ENCODE data around the gene B3GALNT2. TPM values are rescaled to one million over a fixed set of nuclear protein-coding genes. Genes with fewer than 3 reads are reported as not detected.
"Not testable (repeated sequence)": the region's sequence is repeated elsewhere in the genome, so short reads cannot be mapped to it uniquely, and the experiment has no call there.

The B3GALNT2 gene
- polyA plus RNA-seq, 2 donors, result 3.7 to 7.0 TPM

- WGBS, 2 donors, result 82 to 86% methylated on average over 5 of the region's 5 CpGs
- Histone ChIP-seq H3K27me3 (ENCODE audit: control insufficient read depth in 1 of 2, insufficient read depth in 2 of 2, low read length in 2 of 2) (no peaks in the 10 kb centered on the region), H3K9me3 (ENCODE audit: control insufficient read depth in 2 of 2, insufficient read depth in 1 of 2, low read depth in 1 of 2, low read length in 1 of 2) (no peaks in the 10 kb centered on the region), H3K4me3 (ENCODE audit: low read depth in 1 of 2, low read length in 2 of 2) (no peak overlapping the region), H3K27ac (ENCODE audit: low read depth in 2 of 2, low read length in 1 of 2) (no peak overlapping the region), H3K4me1 (ENCODE audit: control insufficient read depth in 2 of 2, insufficient read depth in 2 of 2, low read length in 1 of 2) (no peaks in the 10 kb centered on the region), H3K36me3 (ENCODE audit: control insufficient read depth in 2 of 2, insufficient read depth in 2 of 2, low read length in 1 of 2) (peaks cover 0 to 3% of the 10 kb centered on the region in 2 donors)
Measured at GRCh38 chr1:235460770-235461169, 43.5 kb downstream of the B3GALNT2 start.

DNA sequence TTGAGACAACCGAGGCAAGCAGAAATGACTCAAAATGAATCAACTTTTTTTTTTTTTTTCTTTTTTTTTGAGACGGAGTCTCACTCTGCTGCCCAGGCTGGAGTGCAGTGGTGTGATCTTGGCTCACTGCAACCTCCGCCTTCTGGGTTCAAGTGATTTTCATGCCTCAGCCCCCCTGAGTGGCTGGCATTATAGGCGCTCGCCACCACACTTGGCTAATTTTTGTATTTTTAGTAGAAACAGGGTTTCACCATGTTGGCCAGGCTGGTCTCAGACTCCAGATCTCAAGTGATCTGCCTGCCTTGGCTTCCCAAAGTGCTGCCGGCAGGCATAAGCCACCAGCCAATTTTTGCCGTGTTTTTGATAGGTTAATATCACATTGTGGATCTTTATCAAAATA is 46.4 kb downstream of the B3GALNT2 start:
- H3K36me3 ChIP-seq (ENCODE audit: control insufficient read depth in 2 of 2, insufficient read depth in 2 of 2, low read length in 1 of 2); H3K4me1 ChIP-seq (ENCODE audit: control insufficient read depth in 2 of 2, insufficient read depth in 2 of 2, low read length in 1 of 2); H3K4me3 ChIP-seq (ENCODE audit: low read depth in 1 of 2, low read length in 2 of 2); H3K9me3 ChIP-seq (ENCODE audit: control insufficient read depth in 2 of 2, insufficient read depth in 1 of 2, low read depth in 1 of 2, low read length in 1 of 2); H3K27me3 ChIP-seq (ENCODE audit: control insufficient read depth in 1 of 2, insufficient read depth in 2 of 2, low read length in 2 of 2); H3K27ac ChIP-seq (ENCODE audit: low read depth in 2 of 2, low read length in 1 of 2): not testable (repeated sequence)
- WGBS, 2 donors, result 93 to 94% methylated on average over 7 of the region's 7 CpGs

- Histone ChIP-seq H3K9me3 (ENCODE audit: control insufficient read depth in 2 of 2, insufficient read depth in 1 of 2, low read depth in 1 of 2, low read length in 1 of 2) (no peaks in the 10 kb centered on the region), H3K27ac (ENCODE audit: low read depth in 2 of 2, low read length in 1 of 2) (no peak overlapping the region), H3K27me3 (ENCODE audit: control insufficient read depth in 1 of 2, insufficient read depth in 2 of 2, low read length in 2 of 2) (no peaks in the 10 kb centered on the region), H3K4me3 (ENCODE audit: low read depth in 1 of 2, low read length in 2 of 2) (no peak overlapping the region), H3K36me3 (ENCODE audit: control insufficient read depth in 2 of 2, insufficient read depth in 2 of 2, low read length in 1 of 2) (peaks cover 3 to 4% of the 10 kb centered on the region in 2 donors), H3K4me1 (ENCODE audit: control insufficient read depth in 2 of 2, insufficient read depth in 2 of 2, low read length in 1 of 2) (no peaks in the 10 kb centered on the region)
- WGBS, 2 donors, result 51 to 55% methylated on average over 4 of the region's 4 CpGs
Measured at GRCh38 chr1:235455823-235456222, 48.4 kb downstream of the B3GALNT2 start.

DNA sequence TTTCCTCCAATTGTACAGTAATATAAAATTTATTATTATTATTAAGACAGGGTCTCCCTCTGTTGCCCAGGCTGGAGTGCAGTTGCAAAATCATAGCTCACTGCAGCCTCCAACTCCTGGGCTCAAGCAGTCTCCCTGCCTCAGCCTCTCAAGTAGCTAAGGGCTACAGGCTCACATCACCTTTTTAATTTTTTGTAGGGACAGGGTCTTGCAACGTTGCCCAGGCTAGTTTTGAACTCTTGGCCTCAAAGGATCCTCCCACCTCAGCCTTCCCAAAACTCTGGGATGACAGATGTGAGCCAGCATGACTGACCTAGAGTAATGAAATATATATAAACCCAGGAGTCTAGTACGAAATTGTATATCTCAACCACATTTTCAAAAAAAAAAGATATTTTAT is 49.2 kb downstream of the B3GALNT2 start:
- H3K36me3 ChIP-seq (ENCODE audit: control insufficient read depth in 2 of 2, insufficient read depth in 2 of 2, low read length in 1 of 2), result peaks cover 6 to 8% of the 10 kb centered on the region in 2 donors
- no peak overlapping the region for H3K27ac ChIP-seq (ENCODE audit: low read depth in 2 of 2, low read length in 1 of 2)
- no peaks in the 10 kb centered on the region for H3K9me3 ChIP-seq (ENCODE audit: control insufficient read depth in 2 of 2, insufficient read depth in 1 of 2, low read depth in 1 of 2, low read length in 1 of 2)
- 68 to 77% methylated on average over 2 of the region's 2 CpGs for WGBS, 2 donors
- H3K27me3 ChIP-seq (ENCODE audit: control insufficient read depth in 1 of 2, insufficient read depth in 2 of 2, low read length in 2 of 2), result no peaks in the 10 kb centered on the region
- no peaks in the 10 kb centered on the region for H3K4me1 ChIP-seq (ENCODE audit: control insufficient read depth in 2 of 2, insufficient read depth in 2 of 2, low read length in 1 of 2)
- H3K4me3 ChIP-seq (ENCODE audit: low read depth in 1 of 2, low read length in 2 of 2), result no peak overlapping the region

- no peaks in the 10 kb centered on the region for H3K9me3 ChIP-seq (ENCODE audit: control insufficient read depth in 2 of 2, insufficient read depth in 1 of 2, low read depth in 1 of 2, low read length in 1 of 2)
- H3K27ac ChIP-seq (ENCODE audit: low read depth in 2 of 2, low read length in 1 of 2), result no peak overlapping the region
- no peaks in the 10 kb centered on the region for H3K27me3 ChIP-seq (ENCODE audit: control insufficient read depth in 1 of 2, insufficient read depth in 2 of 2, low read length in 2 of 2)
- no peak overlapping the region for H3K4me3 ChIP-seq (ENCODE audit: low read depth in 1 of 2, low read length in 2 of 2)
- H3K36me3 ChIP-seq (ENCODE audit: control insufficient read depth in 2 of 2, insufficient read depth in 2 of 2, low read length in 1 of 2), result peaks cover 6 to 10% of the 10 kb centered on the region in 2 donors
- 96 to 97% methylated on average over 8 of the region's 8 CpGs for WGBS, 2 donors
- H3K4me1 ChIP-seq (ENCODE audit: control insufficient read depth in 2 of 2, insufficient read depth in 2 of 2, low read length in 1 of 2), result no peaks in the 10 kb centered on the region
Measured at GRCh38 chr1:235454021-235454420, 50.2 kb downstream of the B3GALNT2 start.

GRCh38 chr1:235450886-235451483 is 53.3 kb downstream of the B3GALNT2 start:
- no peak overlapping the region for H3K4me3 ChIP-seq (ENCODE audit: low read depth in 1 of 2, low read length in 2 of 2)
- no peaks in the 10 kb centered on the region for H3K4me1 ChIP-seq (ENCODE audit: control insufficient read depth in 2 of 2, insufficient read depth in 2 of 2, low read length in 1 of 2)
- no peaks in the 10 kb centered on the region for H3K27me3 ChIP-seq (ENCODE audit: control insufficient read depth in 1 of 2, insufficient read depth in 2 of 2, low read length in 2 of 2)
- no peak overlapping the region for H3K27ac ChIP-seq (ENCODE audit: low read depth in 2 of 2, low read length in 1 of 2)
- 58 to 71% methylated on average over 2 of the region's 2 CpGs for WGBS, 2 donors
- H3K9me3 ChIP-seq (ENCODE audit: control insufficient read depth in 2 of 2, insufficient read depth in 1 of 2, low read depth in 1 of 2, low read length in 1 of 2), result no peaks in the 10 kb centered on the region
- H3K36me3 ChIP-seq (ENCODE audit: control insufficient read depth in 2 of 2, insufficient read depth in 2 of 2, low read length in 1 of 2), result peaks cover 3 to 10% of the 10 kb centered on the region in 2 donors

GRCh38 chr1:235450433-235450832 is 53.8 kb downstream of the B3GALNT2 start:
- H3K27ac ChIP-seq (ENCODE audit: low read depth in 2 of 2, low read length in 1 of 2), result no peak overlapping the region
- 76 to 83% methylated on average over 5 of the region's 5 CpGs for WGBS, 2 donors
- no peaks in the 10 kb centered on the region for H3K4me1 ChIP-seq (ENCODE audit: control insufficient read depth in 2 of 2, insufficient read depth in 2 of 2, low read length in 1 of 2)
- no peaks in the 10 kb centered on the region for H3K9me3 ChIP-seq (ENCODE audit: control insufficient read depth in 2 of 2, insufficient read depth in 1 of 2, low read depth in 1 of 2, low read length in 1 of 2)
- H3K36me3 ChIP-seq (ENCODE audit: control insufficient read depth in 2 of 2, insufficient read depth in 2 of 2, low read length in 1 of 2), result peaks cover 3 to 10% of the 10 kb centered on the region in 2 donors
- no peak overlapping the region for H3K4me3 ChIP-seq (ENCODE audit: low read depth in 1 of 2, low read length in 2 of 2)
- H3K27me3 ChIP-seq (ENCODE audit: control insufficient read depth in 1 of 2, insufficient read depth in 2 of 2, low read length in 2 of 2), result no peaks in the 10 kb centered on the region

GRCh38 chr1:235448616-235449015 is 55.6 kb downstream of the B3GALNT2 start:
- Histone ChIP-seq H3K27ac (ENCODE audit: low read depth in 2 of 2, low read length in 1 of 2) (no peak overlapping the region), H3K27me3 (ENCODE audit: control insufficient read depth in 1 of 2, insufficient read depth in 2 of 2, low read length in 2 of 2) (no peaks in the 10 kb centered on the region), H3K9me3 (ENCODE audit: control insufficient read depth in 2 of 2, insufficient read depth in 1 of 2, low read depth in 1 of 2, low read length in 1 of 2) (no peaks in the 10 kb centered on the region), H3K4me1 (ENCODE audit: control insufficient read depth in 2 of 2, insufficient read depth in 2 of 2, low read length in 1 of 2) (no peaks in the 10 kb centered on the region), H3K36me3 (ENCODE audit: control insufficient read depth in 2 of 2, insufficient read depth in 2 of 2, low read length in 1 of 2) (peaks cover 7 to 10% of the 10 kb centered on the region in 2 donors), H3K4me3 (ENCODE audit: low read depth in 1 of 2, low read length in 2 of 2) (no peak overlapping the region)
- WGBS, 2 donors, result 80 to 88% methylated on average over 7 of the region's 7 CpGs

DNA sequence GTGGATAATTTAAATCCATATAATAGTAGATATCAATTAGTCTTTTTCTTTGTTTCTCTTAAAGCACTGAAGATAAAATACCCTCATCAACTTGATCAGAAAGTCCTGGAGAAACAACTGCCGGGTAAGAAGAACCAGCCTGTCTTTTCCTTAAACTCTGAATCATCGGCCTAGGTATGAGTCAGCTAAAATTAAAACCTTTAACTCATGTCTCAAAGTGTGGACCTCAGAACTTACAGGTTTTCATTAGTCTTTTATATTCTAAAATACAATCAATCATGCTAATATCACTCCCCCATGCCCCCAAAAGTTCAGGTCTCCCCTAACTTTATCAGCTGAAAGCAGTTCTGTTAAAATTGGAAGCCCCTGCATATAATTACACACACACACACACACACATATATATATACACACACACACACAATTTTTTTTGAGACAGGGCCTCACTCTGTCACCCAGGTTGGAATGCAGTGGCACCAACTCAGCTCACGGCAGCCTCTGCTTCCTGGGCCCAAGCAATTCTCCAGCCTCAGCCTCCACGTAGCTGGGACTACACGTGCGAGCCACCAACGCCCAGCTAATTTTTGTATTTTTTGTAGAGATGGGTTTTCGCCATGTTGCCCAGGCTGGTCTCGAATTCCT is 61.3 kb downstream of the B3GALNT2 start:
- no peaks in the 10 kb centered on the region for H3K9me3 ChIP-seq (ENCODE audit: control insufficient read depth in 2 of 2, insufficient read depth in 1 of 2, low read depth in 1 of 2, low read length in 1 of 2)
- H3K27me3 ChIP-seq (ENCODE audit: control insufficient read depth in 1 of 2, insufficient read depth in 2 of 2, low read length in 2 of 2), result no peaks in the 10 kb centered on the region
- H3K36me3 ChIP-seq (ENCODE audit: control insufficient read depth in 2 of 2, insufficient read depth in 2 of 2, low read length in 1 of 2), result peaks cover 7% of the 10 kb centered on the region in 2 donors
- H3K4me3 ChIP-seq (ENCODE audit: low read depth in 1 of 2, low read length in 2 of 2), result no peak overlapping the region
- no peaks in the 10 kb centered on the region for H3K4me1 ChIP-seq (ENCODE audit: control insufficient read depth in 2 of 2, insufficient read depth in 2 of 2, low read length in 1 of 2)
- 82 to 85% methylated on average over 9 of the region's 9 CpGs for WGBS, 2 donors
- H3K27ac ChIP-seq (ENCODE audit: low read depth in 2 of 2, low read length in 1 of 2), result peak overlapping the region in 1 of 2 donors; percentile 35

- Histone ChIP-seq H3K4me3 (ENCODE audit: low read depth in 1 of 2, low read length in 2 of 2) (no peak overlapping the region), H3K27me3 (ENCODE audit: control insufficient read depth in 1 of 2, insufficient read depth in 2 of 2, low read length in 2 of 2) (no peaks in the 10 kb centered on the region), H3K27ac (ENCODE audit: low read depth in 2 of 2, low read length in 1 of 2) (no peak overlapping the region), H3K9me3 (ENCODE audit: control insufficient read depth in 2 of 2, insufficient read depth in 1 of 2, low read depth in 1 of 2, low read length in 1 of 2) (no peaks in the 10 kb centered on the region), H3K4me1 (ENCODE audit: control insufficient read depth in 2 of 2, insufficient read depth in 2 of 2, low read length in 1 of 2) (no peaks in the 10 kb centered on the region), H3K36me3 (ENCODE audit: control insufficient read depth in 2 of 2, insufficient read depth in 2 of 2, low read length in 1 of 2) (peaks cover 7 to 9% of the 10 kb centered on the region in 2 donors)
- 88 to 91% methylated on average over 6 of the region's 6 CpGs for WGBS, 2 donors
Measured at GRCh38 chr1:235441159-235441685, 63.0 kb downstream of the B3GALNT2 start.
